ENCODE measurements around the gene PPP1R14B.

PPP1R14B gene

DNA sequence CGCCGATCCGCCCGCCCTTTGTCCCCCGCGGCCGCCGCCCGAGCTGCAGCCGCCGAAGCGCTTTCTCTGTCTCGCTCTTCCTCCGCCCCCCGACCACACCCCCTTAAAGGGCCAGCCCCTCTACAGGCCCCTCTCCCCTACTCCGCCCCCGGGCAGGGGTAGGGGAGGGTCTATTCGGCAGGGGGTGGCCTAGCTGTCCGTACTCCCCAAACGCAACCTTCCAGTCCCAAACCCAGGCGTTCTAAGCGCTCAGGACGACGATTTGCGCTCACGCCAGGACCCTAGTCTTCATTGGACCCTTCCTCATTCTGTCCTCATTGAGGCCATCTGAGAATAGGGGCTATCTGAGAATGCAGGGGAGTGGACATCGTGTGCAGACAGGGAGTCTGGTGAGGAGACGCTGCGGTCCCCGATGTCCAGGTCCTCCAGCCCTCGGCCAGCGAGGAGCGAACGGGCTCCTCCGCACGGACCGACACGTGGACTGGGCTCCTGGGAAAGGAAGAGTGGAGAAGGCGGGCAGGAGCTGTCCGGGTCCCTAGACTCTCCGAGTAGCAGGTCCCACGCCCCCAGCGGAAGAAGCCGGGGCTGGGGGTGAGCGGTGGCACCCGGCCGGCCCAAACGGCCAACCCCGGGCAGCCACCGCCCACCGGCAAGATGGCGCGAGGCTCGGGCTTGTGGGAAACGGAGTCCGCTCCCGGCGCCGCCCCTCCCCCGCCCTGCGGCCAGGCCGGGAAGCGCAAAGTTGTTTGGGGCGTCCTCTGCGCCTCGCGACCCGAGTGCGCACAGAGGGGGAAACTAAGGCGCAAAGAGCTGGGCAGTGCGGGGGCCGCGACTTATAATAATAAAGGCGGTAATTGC lies at the start of gene PPP1R14B:
PPP1R14B (minus strand) TSS at position 73 of the 858 bp plus-strand sequence. CDS start 270 bp downstream, outside the sequence.
- peak; percentile 78 for DNase-seq

DNA sequence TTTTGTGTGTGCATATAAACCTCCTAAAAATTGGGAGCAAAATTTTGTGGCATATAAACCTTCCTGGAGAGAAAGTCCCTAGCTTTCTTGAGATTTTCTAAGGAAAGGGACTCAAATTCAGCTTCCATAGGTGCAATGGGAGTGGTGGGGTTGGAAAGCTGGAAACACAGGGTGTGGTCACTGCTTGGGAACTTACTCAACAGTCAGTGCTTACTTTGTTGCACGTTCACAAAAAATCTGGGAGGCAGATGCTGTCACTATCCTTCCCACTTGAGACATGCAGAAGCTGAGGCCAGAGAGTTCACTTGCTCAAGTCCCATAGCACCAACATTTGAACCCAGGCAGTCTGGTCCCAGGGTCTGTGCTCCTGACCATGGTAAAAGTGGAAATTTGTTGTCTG lies 49.5 kb upstream of the PPP1R14B start:
- no peak for DNase-seq

DNA sequence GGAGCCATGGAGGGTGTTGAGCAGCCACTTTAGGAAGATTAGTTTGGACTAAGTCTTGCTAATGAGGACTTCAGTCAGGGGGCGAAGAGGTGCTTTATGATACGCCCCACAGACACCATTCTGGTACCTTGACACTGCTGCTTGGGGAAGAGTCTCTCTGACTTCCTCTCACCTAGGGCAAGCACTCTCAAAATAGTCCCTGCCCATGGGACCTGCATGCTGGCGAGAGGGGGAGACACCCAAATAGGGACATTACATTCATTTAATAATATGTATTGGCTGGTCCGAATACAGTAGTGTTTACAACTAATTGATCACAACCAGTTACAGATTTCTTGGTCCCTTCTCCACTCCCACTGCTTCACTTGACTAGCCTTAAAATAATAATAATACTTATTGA lies 49.0 kb upstream of the PPP1R14B start:
- no peak for DNase-seq

GRCh38 chr11:64294774-64295173 lies 48.0 kb upstream of the PPP1R14B start:
- no peak for DNase-seq

GRCh38 chr11:64292460-64293254 lies 45.9 kb upstream of the PPP1R14B start:
- DNase-seq = no peak

DNA sequence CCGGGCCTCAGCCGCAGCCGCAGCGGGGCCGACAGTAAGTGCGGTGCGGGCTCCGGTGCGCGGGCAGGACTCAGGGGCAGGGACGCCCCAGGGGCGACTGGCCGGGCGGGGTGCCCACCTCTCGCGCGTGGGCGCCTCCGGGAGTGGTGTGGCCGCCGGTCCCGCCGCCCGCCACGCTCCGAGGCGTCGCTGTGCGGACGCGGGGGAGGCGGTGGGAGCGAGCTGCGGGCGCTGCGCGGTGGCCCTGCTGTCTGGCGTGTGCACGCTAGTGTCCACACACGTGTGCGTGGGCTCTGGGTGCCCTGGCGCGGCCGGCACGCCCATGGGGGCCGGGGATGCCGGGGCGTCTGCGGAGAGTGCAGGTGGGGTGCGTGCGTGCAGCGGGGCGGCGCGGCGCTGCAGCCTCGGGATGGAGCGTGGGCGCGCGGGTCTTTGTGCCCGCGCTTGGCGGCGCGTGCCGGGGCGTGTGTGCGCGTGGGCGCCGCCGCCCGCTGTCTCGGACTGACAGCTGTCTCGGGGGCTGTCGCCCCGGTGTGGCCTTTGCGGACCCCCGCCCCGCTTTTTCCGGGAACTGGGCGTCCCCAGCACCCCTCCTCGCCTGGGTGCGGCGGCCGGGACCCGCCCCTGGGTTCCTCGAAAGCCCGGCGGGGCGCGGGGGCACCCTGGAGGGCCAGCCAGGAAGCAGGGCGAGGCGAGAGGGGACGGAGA lies 45.2 kb upstream of the PPP1R14B start:
- no peak for DNase-seq

DNA sequence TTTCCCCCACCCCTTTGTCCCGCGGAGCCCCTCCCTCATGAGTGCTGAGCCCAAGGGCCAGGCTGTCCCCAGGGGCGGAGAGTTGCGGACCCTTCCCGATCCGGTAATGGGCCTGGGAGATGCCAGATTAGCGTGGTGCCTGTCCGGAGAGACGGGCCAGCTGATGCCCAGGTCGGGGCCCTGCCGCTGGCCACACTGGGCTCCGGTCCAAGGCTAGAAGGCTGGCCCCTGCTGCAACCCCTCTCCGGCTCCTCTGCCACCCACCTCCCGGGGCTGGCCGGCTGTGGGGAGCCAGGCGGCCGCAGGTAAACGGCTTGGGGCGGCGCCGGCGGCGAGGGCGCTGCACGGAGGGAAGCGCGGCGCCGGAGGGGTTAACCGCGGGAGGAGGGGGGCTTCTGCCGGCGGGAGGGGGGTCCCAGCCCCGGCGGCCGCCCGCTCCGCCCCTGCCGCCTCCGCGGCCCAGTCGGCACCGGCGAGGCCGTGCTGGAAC lies 44.6 kb upstream of the PPP1R14B start, which contains the start of gene KCNK4:
KCNK4 (plus strand) TSS at position 41 of the 490 bp plus-strand sequence. CDS start 1,717 bp downstream, outside the sequence.
- DNase-seq = no peak

GRCh38 chr11:64290352-64291261 lies 43.9 kb upstream of the PPP1R14B start:
- no peak for DNase-seq

DNA sequence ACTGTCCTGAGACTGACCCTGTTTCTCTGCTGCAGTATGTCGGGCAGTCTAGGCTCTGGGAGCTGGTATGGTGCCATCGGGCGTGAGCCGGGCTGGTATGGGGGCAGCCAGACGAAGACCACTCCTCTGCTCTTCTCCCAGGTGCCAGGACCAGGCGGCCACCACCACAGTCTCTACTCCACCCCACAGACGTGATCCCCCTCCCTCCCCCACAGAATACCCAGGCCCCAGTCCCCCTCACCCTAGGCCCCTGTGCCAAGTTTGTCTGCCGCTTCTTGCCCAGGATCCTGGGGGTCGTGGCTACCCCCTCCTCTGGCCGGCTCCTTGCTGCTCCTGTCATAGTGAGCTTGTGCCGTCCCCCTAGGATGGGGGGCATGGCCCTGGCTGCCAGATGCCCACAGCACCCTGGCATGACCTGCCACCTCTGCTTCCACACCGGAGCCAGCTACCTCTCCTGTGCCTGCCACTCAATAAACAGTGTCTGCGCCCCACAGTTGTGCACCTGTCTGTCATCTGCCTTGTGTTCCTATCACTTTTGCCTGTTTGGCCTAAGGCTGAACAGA lies 42.3 kb upstream of the PPP1R14B start:
- no peak for DNase-seq

GRCh38 chr11:64288353-64288750 lies 41.6 kb upstream of the PPP1R14B start:
- DNase-seq = no peak

DNA sequence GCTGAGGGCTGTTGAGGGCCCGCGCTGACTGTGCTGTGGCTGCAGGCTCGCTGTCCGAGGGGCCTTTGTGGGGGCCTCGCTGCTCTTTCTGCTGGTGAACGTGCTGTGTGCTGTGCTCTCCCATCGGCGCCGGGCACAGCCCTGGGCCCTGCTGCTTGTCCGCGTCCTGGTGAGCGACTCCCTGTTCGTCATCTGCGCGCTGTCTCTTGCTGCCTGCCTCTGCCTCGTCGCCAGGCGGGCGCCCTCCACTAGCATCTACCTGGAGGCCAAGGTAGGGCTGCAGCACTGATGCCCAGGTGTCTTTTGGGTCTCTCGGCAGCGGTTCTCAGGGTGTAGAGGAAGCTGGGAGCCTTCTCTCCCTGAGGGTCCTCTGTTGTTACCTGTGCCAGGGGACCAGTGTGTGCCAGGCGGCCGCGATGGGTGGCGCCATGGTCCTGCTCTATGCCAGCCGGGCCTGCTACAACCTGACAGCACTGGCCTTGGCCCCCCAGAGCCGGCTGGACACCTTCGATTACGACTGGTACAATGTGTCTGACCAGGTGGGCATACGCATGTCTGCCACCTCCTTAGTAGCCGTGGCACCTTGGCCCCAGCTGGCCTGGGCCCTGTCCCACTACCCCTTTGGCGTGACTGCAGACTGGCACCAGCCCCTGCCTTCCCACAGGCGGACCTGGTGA lies 41.1 kb upstream of the PPP1R14B start:
- DNase-seq = no peak

DNA sequence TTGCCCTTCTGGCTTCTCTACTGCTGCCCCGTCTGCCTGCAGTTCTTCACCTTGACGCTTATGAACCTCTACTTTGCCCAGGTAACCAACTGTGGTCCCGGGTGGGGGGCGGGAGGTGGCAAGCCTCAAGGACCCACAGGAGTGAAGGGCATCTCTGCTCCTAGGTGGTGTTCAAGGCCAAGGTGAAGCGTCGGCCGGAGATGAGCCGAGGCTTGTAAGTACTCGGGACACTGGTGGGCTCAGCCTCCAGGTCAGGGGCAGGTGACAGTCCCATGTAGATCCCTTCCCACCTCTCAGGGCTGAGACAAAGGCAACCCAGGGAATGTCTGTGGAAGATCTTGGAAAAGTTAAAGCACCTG lies 40.0 kb upstream of the PPP1R14B start:
- no peak for DNase-seq

DNA sequence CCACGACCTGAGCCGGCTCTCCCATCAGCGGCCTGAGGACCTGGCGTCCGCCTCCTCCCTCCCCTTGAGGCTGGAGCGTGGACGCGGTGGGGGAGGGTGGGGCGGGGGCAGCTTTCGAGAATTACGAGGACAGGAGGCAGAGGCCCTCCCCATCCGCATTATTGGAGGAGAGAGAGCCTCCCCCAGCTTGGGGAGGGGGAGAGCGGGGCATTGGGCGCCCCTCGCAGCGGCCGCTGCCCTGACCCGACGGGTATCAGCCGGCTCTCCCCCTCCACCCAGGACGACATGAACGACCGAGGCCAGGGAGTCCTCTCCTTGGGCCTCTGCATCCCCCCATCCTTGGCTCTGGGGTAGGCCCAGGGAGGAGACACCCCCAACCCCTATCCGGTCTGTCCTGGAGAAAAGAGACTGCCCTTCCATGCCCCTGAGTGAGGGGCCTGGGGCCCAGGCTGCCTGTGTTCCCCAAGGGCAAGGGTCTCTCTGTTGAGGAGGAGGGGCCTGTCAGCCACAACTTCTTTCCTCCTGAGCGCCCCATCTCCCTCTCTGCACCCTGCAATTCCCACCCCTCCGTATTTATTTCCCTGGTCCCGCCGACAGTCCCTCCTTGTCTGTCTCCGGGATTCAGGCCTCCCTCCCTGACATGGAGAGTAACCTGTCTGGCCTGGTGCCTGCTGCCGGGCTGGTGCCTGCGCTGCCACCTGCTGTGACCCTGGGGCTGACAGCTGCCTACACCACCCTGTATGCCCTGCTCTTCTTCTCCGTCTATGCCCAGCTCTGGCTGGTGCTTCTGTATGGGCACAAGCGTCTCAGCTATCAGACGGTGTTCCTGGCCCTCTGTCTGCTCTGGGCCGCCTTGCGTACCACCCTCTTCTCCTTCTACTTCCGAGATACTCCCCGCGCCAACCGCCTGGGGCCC lies 39.4 kb upstream of the PPP1R14B start:
- DNase-seq = peak; percentile 1

DNA sequence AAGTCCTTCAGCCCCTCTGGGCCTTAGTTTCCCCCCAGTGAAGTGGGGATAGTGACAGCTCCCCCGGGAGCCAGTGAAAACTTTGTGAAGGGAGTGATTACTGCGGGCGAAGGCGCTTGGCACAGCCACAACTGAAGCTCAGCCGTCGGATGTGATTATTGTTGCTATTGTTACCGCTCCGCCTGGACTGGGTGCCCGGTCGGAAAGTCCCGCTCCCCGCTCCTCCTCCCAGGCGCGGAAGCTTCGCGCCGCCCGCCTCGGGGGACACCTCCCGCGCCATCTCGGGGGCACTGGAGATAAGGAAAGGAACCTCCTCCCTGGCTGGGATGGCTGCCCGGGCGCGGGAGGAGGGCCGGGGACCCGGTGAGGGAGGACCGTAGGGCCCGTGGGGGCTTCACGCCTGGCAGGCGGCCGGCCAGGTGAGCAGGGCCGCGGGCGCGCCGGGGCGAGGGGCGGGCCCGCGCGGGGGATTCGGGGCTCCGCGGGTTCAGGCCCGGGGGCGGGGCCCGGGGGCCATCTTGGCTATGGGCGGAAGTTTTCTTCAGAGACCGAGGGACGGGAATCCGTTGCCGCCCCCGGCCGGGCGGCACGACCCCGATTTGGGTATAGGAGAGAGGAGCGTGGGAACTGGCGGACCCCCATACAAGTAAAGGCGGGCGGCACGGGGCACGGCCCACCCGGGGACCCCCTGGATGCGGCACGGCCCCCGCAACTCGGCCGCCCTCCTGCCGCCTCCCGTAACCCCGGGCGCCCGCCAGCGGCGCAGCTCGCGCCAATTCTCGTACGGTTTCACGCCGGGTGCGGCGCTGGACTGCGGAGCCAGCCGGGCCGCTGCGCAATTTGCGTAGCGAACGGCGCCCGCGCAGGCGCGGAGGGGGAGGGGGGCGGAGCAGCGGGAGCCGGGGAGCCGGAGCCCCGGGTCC lies 38.5 kb upstream of the PPP1R14B start, which contains the start of gene GPR137:
GPR137 (plus strand) TSS at position 887 of the 923 bp plus-strand sequence. CDS start 677 bp downstream, outside the sequence.
- DNase-seq = peak; percentile 57

GRCh38 chr11:64284048-64284961 lies 37.6 kb upstream of the PPP1R14B start, which contains the start of gene BAD:
Gene BAD (minus strand): TSS chr11:64284665. CDS start chr11:64284368, 297 bp downstream.
- DNase-seq = peak; percentile 88

- no peak for DNase-seq
These were observed 36.3 kb upstream of the PPP1R14B start for GRCh38 chr11:64283092-64283491.

Data from MV-4-11 (cell line).